Caco-2 (cell line): Measurements from ENCODE around the gene XRCC5. TPM values are rescaled to one million over a fixed set of nuclear protein-coding genes. Genes with fewer than 3 reads are reported as not detected.
A peak's percentile ranks its signal among the peaks of the same experiment; 100 is the strongest.

Experiments
- BruUV-seq: library from RNA; stranded (reverse); fragments of 400-500 nt; replicated peaks from 2 replicates; lab custom pipeline; 2021; lab: Mats Ljungman, UMichigan
- CTCF ChIA-PET: fragments of 300-600 bp; sonication (Branson Sonifier 250); formaldehyde crosslinking; loops from one replicate; lab custom pipeline; 2022; ENCODE audit warnings: antibody characterized with exemption; lab: Charles Lee
- POLR2A ChIA-PET: fragments of 300-600 bp; sonication (Branson Sonifier 250); formaldehyde crosslinking; loops from one replicate; lab custom pipeline; 2022; ENCODE audit warnings: antibody characterized with exemption; lab: Charles Lee
- DNase-seq, 2 experiments: peaks; one replicate each; pipeline versions ENCODE4 v3.0.0 to v3.0.0-alpha.2; 2020 to 2022
- H3K27me3 ChIP-seq: replicated peaks from 2 replicates; pipeline ENCODE4 v1.6.0; 2011; ENCODE audit warnings: low read length; ENCODE audit not compliant: control insufficient read depth, insufficient read depth
- H3K36me3 ChIP-seq: 2 replicates; pipeline ENCODE4 v1.5.1; 2011; ENCODE audit warnings: low read length; ENCODE audit not compliant: control insufficient read depth, insufficient read depth
- H3K4me1 ChIP-seq: fragments of 250-450 bp; sonication (Bioruptor Pico); 2 replicates; pipeline ENCODE4 v1.5.1; 2020; ENCODE audit warnings: mild to moderate bottlenecking
- H3K4me3 ChIP-seq: 2 replicates; pipeline ENCODE4 v1.5.1; 2011; ENCODE audit warnings: low read depth, mild to moderate bottlenecking, control low read depth, low read length
- H3K9me3 ChIP-seq: fragments of 250-450 bp; sonication (Bioruptor Pico); 2 replicates; pipeline ENCODE4 v1.5.1; 2020; ENCODE audit warnings: mild to moderate bottlenecking, moderate library complexity
- H3K27ac Mint-ChIP-seq: one replicate; pipeline ENCODE4 v1.8.0; 2022; ENCODE audit warnings: mixed read lengths; ENCODE audit not compliant: unreplicated experiment
- H3K27me3 Mint-ChIP-seq: one replicate; pipeline ENCODE4 v1.8.0; 2022; ENCODE audit warnings: mixed read lengths; ENCODE audit not compliant: insufficient read depth, unreplicated experiment
- H3K36me3 Mint-ChIP-seq: one replicate; pipeline ENCODE4 v1.8.0; 2022; ENCODE audit warnings: mild to moderate bottlenecking, mixed read lengths; ENCODE audit not compliant: insufficient read depth, unreplicated experiment
- H3K4me1 Mint-ChIP-seq: one replicate; pipeline ENCODE4 v1.8.0; 2022; ENCODE audit warnings: low read depth, mixed read lengths; ENCODE audit not compliant: unreplicated experiment
- H3K4me3 Mint-ChIP-seq: one replicate; pipeline ENCODE4 v1.8.0; 2022; ENCODE audit warnings: mild to moderate bottlenecking, moderate library complexity, mixed read lengths; ENCODE audit not compliant: unreplicated experiment
- H3K9me3 Mint-ChIP-seq: one replicate; pipeline ENCODE4 v1.8.0; 2022; ENCODE audit warnings: mixed read lengths; ENCODE audit not compliant: unreplicated experiment
- intact Hi-C: fragments of 100-400 bp; cut with micrococcal nuclease; formaldehyde crosslinking; loops from one replicate; pipeline ENCODE4 v1.10.0; 2022; ENCODE audit not compliant: unreplicated experiment
- total RNA-seq: library from RNA; stranded (reverse); gene quantifications from 2 replicates; pipeline ENCODE4 v1.2.3, GENCODE V29; 2022
- TF ChIP-seq, protein P1 (sequence below), 2 experiments: fragments of 200-600 bp in 1 of 2; IDR thresholded peaks; 1 replicate in 1 of 2; 2 replicates in 1 of 2; pipeline versions ENCODE4 v1.5.1 to v1.8.0; 2011 to 2022; ENCODE audit warnings: antibody characterized with exemption in 1 of 2, control low read depth in 1 of 2, inconsistent platforms in 1 of 2, low read depth in 1 of 2, low read length in 1 of 2, mild to moderate bottlenecking in 1 of 2, moderate library complexity in 1 of 2; ENCODE audit not compliant: insufficient read depth in 1 of 2, severe bottlenecking in 1 of 2, unreplicated experiment in 1 of 2

Gene XRCC5
- total RNA-seq, 1 experiment from 2014 or later, result 319 TPM

GRCh38 chr2:216107760-216108159 lies 1.4 kb upstream of the XRCC5 start:
- H3K9me3 ChIP-seq, result no peaks in the 10 kb centered on the region
- ChIA-PET CTCF (interaction anchor here (1.2 to 1.3 kb wide), 2 partner anchors 44 to 74 kb away, joined by 4 read pairs; no protein-coding TSS in a partner anchor), POLR2A (interaction anchor here (0.8 kb wide), 1 partner anchor 31 kb away, joined by 5 read pairs; no protein-coding TSS in a partner anchor)
- peaks cover 25% of the 10 kb centered on the region for H3K4me1 ChIP-seq
- no peaks in the 10 kb centered on the region for H3K27me3 Mint-ChIP-seq
- no peaks in the 10 kb centered on the region for H3K36me3 ChIP-seq
- peak overlapping the region; percentile 93 for H3K27ac Mint-ChIP-seq
- BruUV-seq, result no TSS peak
- H3K4me1 Mint-ChIP-seq, result peaks cover 14% of the 10 kb centered on the region
- intact Hi-C loops, result no loop called here
- TF ChIP-seq, protein P1, sequence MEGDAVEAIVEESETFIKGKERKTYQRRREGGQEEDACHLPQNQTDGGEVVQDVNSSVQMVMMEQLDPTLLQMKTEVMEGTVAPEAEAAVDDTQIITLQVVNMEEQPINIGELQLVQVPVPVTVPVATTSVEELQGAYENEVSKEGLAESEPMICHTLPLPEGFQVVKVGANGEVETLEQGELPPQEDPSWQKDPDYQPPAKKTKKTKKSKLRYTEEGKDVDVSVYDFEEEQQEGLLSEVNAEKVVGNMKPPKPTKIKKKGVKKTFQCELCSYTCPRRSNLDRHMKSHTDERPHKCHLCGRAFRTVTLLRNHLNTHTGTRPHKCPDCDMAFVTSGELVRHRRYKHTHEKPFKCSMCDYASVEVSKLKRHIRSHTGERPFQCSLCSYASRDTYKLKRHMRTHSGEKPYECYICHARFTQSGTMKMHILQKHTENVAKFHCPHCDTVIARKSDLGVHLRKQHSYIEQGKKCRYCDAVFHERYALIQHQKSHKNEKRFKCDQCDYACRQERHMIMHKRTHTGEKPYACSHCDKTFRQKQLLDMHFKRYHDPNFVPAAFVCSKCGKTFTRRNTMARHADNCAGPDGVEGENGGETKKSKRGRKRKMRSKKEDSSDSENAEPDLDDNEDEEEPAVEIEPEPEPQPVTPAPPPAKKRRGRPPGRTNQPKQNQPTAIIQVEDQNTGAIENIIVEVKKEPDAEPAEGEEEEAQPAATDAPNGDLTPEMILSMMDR (IDR thresholded peaks at IDR 0.05; ENCODE audit: insufficient read depth in 1 of 2, low read depth in 1 of 2, low read length in 1 of 2, severe bottlenecking in 1 of 2, unreplicated experiment in 1 of 2), result no peak
- H3K27me3 ChIP-seq, result no peaks in the 10 kb centered on the region
- H3K9me3 Mint-ChIP-seq, result no peaks in the 10 kb centered on the region
- H3K4me3 ChIP-seq, result no peak overlapping the region
- no peak for DNase-seq
- peak overlapping the region; percentile 88 for H3K4me3 Mint-ChIP-seq
- H3K36me3 Mint-ChIP-seq, result peaks cover 44% of the 10 kb centered on the region

- peaks cover 31% of the 10 kb centered on the region for H3K4me1 ChIP-seq
- DNase-seq, result peak in 1 of 2 experiments; percentile 13
- Mint-ChIP-seq H3K9me3 (no peaks in the 10 kb centered on the region), H3K27ac (peak overlapping the region; percentile 93), H3K4me1 (peaks cover 19% of the 10 kb centered on the region), H3K4me3 (peak overlapping the region; percentile 88), H3K36me3 (peaks cover 50% of the 10 kb centered on the region), H3K27me3 (no peaks in the 10 kb centered on the region)
- POLR2A ChIA-PET, result interaction anchor here (0.7 to 0.9 kb wide), 4 partner anchors 17 to 70 kb away, joined by 4 to 6 read pairs (median 4); partner anchors contain the start of genes PECR and TMEM169
- TSS peak; percentile 100 for BruUV-seq
- no peaks in the 10 kb centered on the region for H3K9me3 ChIP-seq
- H3K27me3 ChIP-seq, result no peaks in the 10 kb centered on the region
- CTCF ChIA-PET, result interaction anchor here (1.2 to 1.3 kb wide), 2 partner anchors 44 to 75 kb away, joined by 4 read pairs; no protein-coding TSS in a partner anchor
- intact Hi-C loops, result no loop called here
- TF ChIP-seq, protein P1 (IDR thresholded peaks at IDR 0.05; ENCODE audit: insufficient read depth in 1 of 2, low read depth in 1 of 2, low read length in 1 of 2, severe bottlenecking in 1 of 2, unreplicated experiment in 1 of 2), result no peak
- H3K4me3 ChIP-seq, result peak overlapping the region; percentile 36
- peaks cover 5% of the 10 kb centered on the region; the same call in 1 of the 2 replicates for H3K36me3 ChIP-seq
These were observed 710 bp upstream of the XRCC5 start for GRCh38 chr2:216108310-216108966.

DNA sequence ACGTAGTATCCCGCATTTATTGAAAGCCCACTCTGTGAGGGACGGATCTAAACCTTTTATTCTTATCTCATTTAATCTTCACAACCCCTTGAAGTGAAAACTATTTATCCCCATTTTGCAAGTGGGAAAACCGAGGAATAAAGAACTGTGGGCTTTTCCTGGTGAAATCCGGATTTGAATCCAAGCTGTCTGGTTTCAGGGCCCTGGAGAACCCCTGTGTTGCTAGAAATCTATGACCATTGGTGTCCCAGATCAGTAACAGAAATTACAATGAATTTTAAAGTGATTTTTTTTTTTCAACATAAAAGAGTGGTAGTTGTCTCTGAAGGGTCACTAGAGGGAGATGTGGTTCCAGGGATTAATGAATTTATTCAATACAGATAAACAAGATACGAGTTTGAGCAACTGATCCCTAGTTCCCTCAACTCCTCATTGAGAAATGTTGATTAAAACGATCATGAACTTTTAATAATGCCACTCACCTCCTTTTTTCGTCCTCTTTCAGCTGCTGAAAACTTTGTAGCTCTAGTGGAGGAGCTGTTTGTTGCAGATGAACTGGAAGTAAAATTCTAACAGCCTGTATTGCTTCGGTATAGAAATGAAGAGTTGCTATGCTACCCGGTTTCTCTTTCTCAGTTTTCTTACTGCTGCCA lies 940 bp downstream of the XRCC5 start:
- H3K4me3 ChIP-seq, result peak overlapping the region; percentile 78
- no peaks in the 10 kb centered on the region for H3K9me3 ChIP-seq
- peak overlapping the region; percentile 88 for H3K4me3 Mint-ChIP-seq
- intact Hi-C loops, result loop anchor here (1.0 to 10.0 kb wide), 3 partner anchors 28 to 798 kb away; partner anchors contain the start of genes ATIC and RPL37A
- BruUV-seq, result TSS peak; percentile 56
- peaks cover 67% of the 10 kb centered on the region for H3K36me3 Mint-ChIP-seq
- ChIA-PET POLR2A (interaction anchor here (1.0 to 1.1 kb wide), 2 partner anchors 52 to 302 kb away, joined by 3 read pairs; no protein-coding TSS in a partner anchor), CTCF (interaction anchor here (0.6 to 0.7 kb wide), 2 partner anchors 26 to 485 kb away, joined by 4 to 5 read pairs; no protein-coding TSS in a partner anchor)
- H3K27me3 ChIP-seq, result no peaks in the 10 kb centered on the region
- peak overlapping the region; percentile 93 for H3K27ac Mint-ChIP-seq
- peaks cover 33% of the 10 kb centered on the region for H3K4me1 Mint-ChIP-seq
- H3K4me1 ChIP-seq, result peaks cover 40% of the 10 kb centered on the region
- no peaks in the 10 kb centered on the region for H3K27me3 Mint-ChIP-seq
- no peaks in the 10 kb centered on the region for H3K9me3 Mint-ChIP-seq
- TF ChIP-seq, protein P1 (IDR thresholded peaks at IDR 0.05; ENCODE audit: insufficient read depth in 1 of 2, low read depth in 1 of 2, low read length in 1 of 2, severe bottlenecking in 1 of 2, unreplicated experiment in 1 of 2), result peak; percentile 38 to 60
- no peak for DNase-seq
- peaks cover 6% of the 10 kb centered on the region; the same call in 1 of the 2 replicates for H3K36me3 ChIP-seq
